B cell (primary cell): Measurements from ENCODE around the gene ARHGAP25. TPM values are rescaled to one million over a fixed set of nuclear protein-coding genes. Genes with fewer than 3 reads are reported as not detected.
A peak's percentile ranks its signal among the peaks of the same experiment; 100 is the strongest.

ENCODE experiments used
- ATAC-seq: fragments of 200-7000 bp; cut with Tn5 transposase; one replicate; pipeline ENCODE4 v1.10.0; 2021; ENCODE audit warnings: low read depth, mild to moderate bottlenecking, moderate number of reproducible peaks, moderate library complexity
- CTCF ChIA-PET: fragments of 350-600 bp; sonication (Branson Sonifier 250); formaldehyde crosslinking; loops from one replicate; lab custom pipeline; 2021; ENCODE audit warnings: antibody characterized with exemption, inconsistent platforms; lab: Charles Lee
- POLR2A ChIA-PET: fragments of 350-600 bp; sonication (Branson Sonifier 250); formaldehyde crosslinking; loops from one replicate; lab custom pipeline; 2021; ENCODE audit warnings: antibody characterized with exemption; lab: Charles Lee
- DNase-seq: peaks from one replicate; pipeline ENCODE4 v3.0.0; 2013
- H2AFZ ChIP-seq: 2 replicates; pipeline ENCODE4 v1.6.1; 2012; ENCODE audit warnings: mild to moderate bottlenecking, low read depth, low read length; ENCODE audit not compliant: insufficient read depth, poor library complexity, severe bottlenecking
- H3K27ac ChIP-seq, 2 donors: 1 replicate in 1 of 2; 2 replicates in 1 of 2; pipeline ENCODE4 v1.5.1; 2012 to 2013; ENCODE audit warnings: low read length in 2 of 2, mild to moderate bottlenecking in 2 of 2, moderate library complexity in 1 of 2
- H3K27me3 ChIP-seq, 4 experiments: fragments of 200-600 bp in 1 of 4; sonication (generic) in 1 of 4; replicated peaks in 1 of 4; 1 replicate in 2 of 4; 2 replicates in 2 of 4; pipeline versions ENCODE4 v1.6.1 to v1.7.0; 2013 to 2016; ENCODE audit warnings: low read length in 3 of 4, mild to moderate bottlenecking in 2 of 4, mixed read lengths in 1 of 4, moderate library complexity in 1 of 4; ENCODE audit not compliant: insufficient read depth in 4 of 4, control insufficient read depth in 3 of 4; ENCODE audit errors: control extremely low read depth in 1 of 4
- H3K36me3 ChIP-seq, 2 experiments: replicated peaks in 1 of 2; 1 replicate in 1 of 2; 2 replicates in 1 of 2; pipeline versions ENCODE4 v1.6.1 to v1.7.1; 2013; ENCODE audit warnings: low read length in 1 of 2; ENCODE audit not compliant: insufficient read depth in 2 of 2, control insufficient read depth in 1 of 2; ENCODE audit errors: control extremely low read depth in 1 of 2, extremely low read depth in 1 of 2
- H3K4me1 ChIP-seq, 2 donors: fragments of 200-600 bp in 1 of 2; sonication (generic) in 1 of 2; 1 replicate in 1 of 2; 2 replicates in 1 of 2; pipeline versions ENCODE4 v1.5.1 to v1.6.1; 2013 to 2017; ENCODE audit warnings: low read length in 2 of 2; ENCODE audit not compliant: control insufficient read depth in 2 of 2, insufficient read depth in 2 of 2
- H3K4me2 ChIP-seq: replicated peaks from 2 replicates; pipeline ENCODE3; 2012; ENCODE audit warnings: mild to moderate bottlenecking, low read depth, low read length; ENCODE audit not compliant: poor library complexity, severe bottlenecking
- H3K4me3 ChIP-seq, 5 experiments: fragments of 200-600 bp in 1 of 5; sonication (generic) in 1 of 5; 1 replicate in 3 of 5; 2 replicates in 2 of 5; pipeline versions ENCODE4 v1.5.1 to v1.7.0; 2011 to 2016; ENCODE audit warnings: low read length in 4 of 5, mild to moderate bottlenecking in 4 of 5, low read depth in 2 of 5, control low read depth in 1 of 5, moderate library complexity in 1 of 5; ENCODE audit not compliant: insufficient read depth in 1 of 5; ENCODE audit errors: control extremely low read depth in 1 of 5, extremely low read depth in 1 of 5
- H3K79me2 ChIP-seq: fragments of 200-600 bp; sonication (generic); one replicate; pipeline ENCODE4 v1.6.0; 2016; ENCODE audit warnings: low read length; ENCODE audit not compliant: control insufficient read depth, insufficient read depth
- H3K9ac ChIP-seq: fragments of 200-600 bp; sonication (generic); 2 replicates; pipeline ENCODE4 v1.6.1; 2017; ENCODE audit warnings: mild to moderate bottlenecking, low read length, moderate library complexity
- H3K9me3 ChIP-seq, 3 donors: one replicate each; pipeline versions ENCODE4 v1.6.1 to v1.7.1; 2013; ENCODE audit warnings: low read length in 2 of 3; ENCODE audit not compliant: control insufficient read depth in 2 of 3, insufficient read depth in 1 of 3; ENCODE audit errors: control extremely low read depth in 1 of 3
- H4K20me1 ChIP-seq: 2 replicates; pipeline ENCODE4 v1.6.0; 2012; ENCODE audit warnings: mild to moderate bottlenecking, low read length; ENCODE audit not compliant: insufficient read depth, control insufficient read depth, poor library complexity, severe bottlenecking
- H3K27ac Mint-ChIP-seq: one replicate; pipeline ENCODE4 v1.8.0; 2021; ENCODE audit warnings: mixed read lengths
- H3K27me3 Mint-ChIP-seq: one replicate; pipeline ENCODE4 v1.8.0; 2021; ENCODE audit warnings: mixed read lengths
- H3K4me1 Mint-ChIP-seq: one replicate; pipeline ENCODE4 v1.8.0; 2021; ENCODE audit warnings: mixed read lengths
- H3K4me3 Mint-ChIP-seq: one replicate; pipeline ENCODE4 v1.8.0; 2021; ENCODE audit warnings: mixed read lengths
- H3K9me3 Mint-ChIP-seq: one replicate; pipeline ENCODE4 v1.8.0; 2022; ENCODE audit warnings: mixed read lengths; ENCODE audit not compliant: insufficient read depth
- CTCF ChIP-seq: fragments of 200-600 bp; IDR thresholded peaks from one replicate; pipeline ENCODE4 v1.8.0; 2022; ENCODE audit warnings: antibody characterized with exemption, mild to moderate bottlenecking
- EZH2 ChIP-seq: IDR thresholded peaks from 2 replicates; pipeline ENCODE4 v1.6.1; 2012; ENCODE audit warnings: borderline replicate concordance, low read depth, mild to moderate bottlenecking, moderate library complexity, low read length; ENCODE audit not compliant: insufficient read depth, poor library complexity, severe bottlenecking
- WGBS: methylation state at CpG from one replicate; pipeline ENCODE4 v1.1.5; 2013; ENCODE audit warnings: missing lambda C conversion rate; ENCODE audit not compliant: insufficient coverage; 5-methylcytosine and 5-hydroxymethylcytosine counted together
- intact Hi-C: fragments of 100-400 bp; cut with micrococcal nuclease; formaldehyde crosslinking; loops from one replicate; pipeline ENCODE4 v1.10.0; 2022
- polyA plus RNA-seq: library from polyadenylated mRNA; depleted of rRNA; stranded (reverse); fragments of >200 nt; gene quantifications from 2 replicates; pipeline ENCODE4 v1.2.3, GENCODE V29; 2012
- total RNA-seq, 2 donors: library from RNA; stranded (reverse); fragments of 120-200 nt in 1 of 2; gene quantifications; 1 replicate in 1 of 2; 2 replicates in 1 of 2; pipeline versions ENCODE4 v1.2.3 to v1.2.4, GENCODE V29; 2013 to 2022

ARHGAP25 gene
- total and polyA plus RNA-seq, 2 donors (not counting 1 experiment from before 2014, with no cell fraction given) = 97.9 to 207 TPM

GRCh38 chr2:68751397-68752339 lies 17.1 kb downstream of the ARHGAP25 start:
- peak overlapping the region; percentile 69 for H2AFZ ChIP-seq
- H3K4me2 ChIP-seq = peak overlapping the region; percentile 74
- peak; percentile 95 for ATAC-seq
- H3K9ac ChIP-seq = peak overlapping the region; percentile 39
- POLR2A ChIA-PET = interaction anchor here (0.6 to 1.6 kb wide), 7 partner anchors 11 to 157 kb away, joined by 3 to 7 read pairs (median 5); no protein-coding TSS in a partner anchor
- H3K4me1 ChIP-seq = peaks cover 58 to 63% of the 10 kb centered on the region in 2 donors
- H3K27ac ChIP-seq = peak overlapping the region; percentile 14 to 49
- Mint-ChIP-seq H3K9me3 (no peaks in the 10 kb centered on the region), H3K27ac (peak overlapping the region; percentile 86), H3K27me3 (no peaks in the 10 kb centered on the region), H3K4me1 (peaks cover 75% of the 10 kb centered on the region), H3K4me3 (peak overlapping the region; percentile 60)
- no peak for TF ChIP-seq EZH2
- peak; percentile 96 for TF ChIP-seq CTCF
- H3K36me3 ChIP-seq = peaks cover 0 to 2% of the 10 kb centered on the region in 2 experiments
- H3K27me3 ChIP-seq = no peaks in the 10 kb centered on the region
- H3K4me3 ChIP-seq = peak overlapping the region in 3 of 5 experiments; percentile 8 to 51 (median 14)
- 0% methylated on average over 7 of the region's 15 CpGs for WGBS
- intact Hi-C loops = loop anchor here (1.0 to 5.0 kb wide), 11 partner anchors 9 to 174 kb away; no protein-coding TSS in a partner anchor
- peak; percentile 93 for DNase-seq
- peaks cover 99% of the 10 kb centered on the region for H3K79me2 ChIP-seq
- CTCF ChIA-PET = interaction anchor here (0.7 to 17.7 kb wide), 41 partner anchors 12 to 290 kb away, joined by 3 to 425 read pairs (median 11); partner anchors contain the start of genes APLF, ARHGAP25 and FBXO48
- H3K9me3 ChIP-seq = peaks cover 0 to 3% (median 0%) of the 10 kb centered on the region in 3 donors
- H4K20me1 ChIP-seq = no peaks in the 10 kb centered on the region
